Stimulated activated naive CD8-positive, alpha-beta T cell treated with anti-CD3 and anti-CD28 coated beads, Interleukin-15, Interleukin-2, amounts not matched to agents 100 ng/mL and 50 ng/mL, for 24 hours (primary cell): ENCODE measurements around the gene DIO3.

Experiments used
- H3K27ac Mint-ChIP-seq: one replicate; pipeline ENCODE4 v1.8.0; 2021; ENCODE audit warnings: mild to moderate bottlenecking, mixed read lengths
- H3K27me3 Mint-ChIP-seq: one replicate; pipeline ENCODE4 v1.8.0; 2021; ENCODE audit warnings: mixed read lengths
- H3K36me3 Mint-ChIP-seq: one replicate; pipeline ENCODE4 v1.8.0; 2021; ENCODE audit warnings: low read depth, mixed read lengths
- H3K4me1 Mint-ChIP-seq: one replicate; pipeline ENCODE4 v1.8.0; 2021; ENCODE audit warnings: low read depth, mixed read lengths
- H3K4me3 Mint-ChIP-seq: one replicate; pipeline ENCODE4 v1.8.0; 2021; ENCODE audit warnings: mild to moderate bottlenecking, mixed read lengths
- H3K9me3 Mint-ChIP-seq: one replicate; pipeline ENCODE4 v1.8.0; 2021; ENCODE audit warnings: mixed read lengths

Gene DIO3

DNA sequence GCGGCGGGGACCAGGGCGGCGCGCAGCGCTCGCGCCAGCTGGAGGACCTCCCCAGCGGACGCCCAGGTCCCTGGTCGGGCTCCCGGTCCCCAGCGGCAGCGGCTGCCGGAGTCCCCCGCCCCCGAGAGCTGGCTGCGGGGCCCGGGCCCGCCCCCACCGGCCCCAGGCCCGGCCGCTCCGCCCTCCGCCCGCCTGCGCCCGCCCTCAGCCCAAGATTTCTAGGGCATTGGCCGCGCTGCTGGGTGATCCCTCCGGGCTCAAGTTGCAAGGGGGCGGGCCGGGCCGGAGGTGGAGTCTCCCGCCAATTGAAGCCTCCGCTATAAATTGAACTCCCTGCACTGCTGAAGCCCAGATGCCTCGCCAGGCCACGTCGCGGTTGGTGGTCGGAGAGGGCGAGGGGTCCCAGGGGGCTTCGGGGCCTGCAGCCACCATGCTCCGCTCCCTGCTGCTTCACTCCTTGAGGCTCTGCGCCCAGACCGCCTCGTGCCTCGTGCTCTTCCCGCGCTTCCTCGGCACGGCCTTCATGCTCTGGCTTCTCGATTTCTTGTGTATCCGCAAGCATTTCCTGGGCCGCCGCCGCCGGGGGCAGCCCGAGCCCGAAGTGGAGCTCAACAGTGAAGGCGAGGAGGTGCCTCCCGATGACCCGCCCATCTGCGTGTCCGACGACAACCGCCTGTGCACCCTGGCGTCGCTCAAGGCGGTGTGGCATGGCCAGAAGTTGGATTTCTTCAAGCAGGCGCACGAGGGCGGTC lies at the start of gene DIO3:
DIO3 (plus strand) TSS at position 351 of the 752 bp plus-strand sequence.
- Mint-ChIP-seq H3K9me3 (no peaks in the 10 kb centered on the region), H3K36me3 (peaks cover 4% of the 10 kb centered on the region), H3K27ac (no peak within 1 kb of the TSS), H3K27me3 (peaks cover 60% of the 10 kb centered on the region), H3K4me1 (peaks cover 8% of the 10 kb centered on the region), H3K4me3 (no peak within 1 kb of the TSS)

DNA sequence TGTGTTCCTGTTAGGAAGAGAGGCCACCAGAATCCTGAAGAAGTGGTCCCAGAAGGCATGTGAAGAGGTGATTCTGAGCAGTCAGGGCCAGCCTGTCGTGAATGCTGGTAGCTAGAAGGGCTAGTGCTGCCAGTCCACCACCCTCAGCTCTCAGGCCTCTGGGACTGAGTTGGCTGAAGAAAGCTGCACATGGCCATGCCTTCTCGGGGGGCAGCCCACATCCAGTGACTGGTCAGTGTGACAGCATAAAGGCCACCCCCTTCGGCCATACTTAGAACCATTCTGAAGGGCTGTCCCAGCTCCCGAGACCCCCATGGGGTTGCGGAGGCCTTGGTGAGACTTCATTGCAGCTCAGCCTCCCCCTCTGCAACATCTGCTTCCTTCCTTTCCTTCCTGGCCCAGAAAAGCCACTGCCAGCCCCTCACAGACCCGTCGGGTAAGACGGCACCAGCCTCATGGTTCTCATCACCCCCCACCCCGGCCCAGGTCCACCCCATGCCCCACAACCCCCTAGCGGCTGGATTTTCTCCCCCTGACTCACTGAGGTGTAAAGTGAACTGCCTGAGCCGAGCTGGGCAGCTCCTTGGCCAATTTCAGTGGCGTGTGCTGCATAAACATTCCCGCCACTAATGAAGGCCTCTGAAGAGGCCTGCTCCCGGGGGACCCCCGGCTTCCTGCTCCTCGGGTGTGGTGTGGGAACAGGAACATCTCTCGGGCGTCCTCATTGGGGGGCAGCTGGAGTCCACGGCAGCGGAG lies 49.5 kb upstream of the DIO3 start:
- Mint-ChIP-seq H3K4me3 (no peak overlapping the region), H3K27me3 (no peaks in the 10 kb centered on the region), H3K36me3 (no peaks in the 10 kb centered on the region), H3K9me3 (no peaks in the 10 kb centered on the region), H3K27ac (no peak overlapping the region), H3K4me1 (no peaks in the 10 kb centered on the region)

DNA sequence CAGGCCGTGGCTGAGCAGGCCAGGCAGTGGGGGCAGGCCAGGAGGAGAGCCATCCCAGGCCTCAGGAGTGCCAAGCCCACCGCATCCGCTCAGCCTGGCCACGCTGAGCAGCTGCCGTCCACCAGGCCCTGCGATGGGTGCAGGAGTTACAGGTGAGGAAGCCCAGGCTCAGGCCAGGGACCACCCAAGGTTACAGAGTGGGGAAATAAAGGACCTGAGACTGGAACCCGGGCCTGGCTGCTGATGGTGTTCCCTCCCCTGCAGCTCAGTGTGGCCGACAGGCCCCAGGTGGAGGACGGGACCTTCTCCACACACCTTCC lies 49.0 kb upstream of the DIO3 start:
- no peaks in the 10 kb centered on the region for H3K4me1 Mint-ChIP-seq
- no peak overlapping the region for H3K27ac Mint-ChIP-seq
- H3K27me3 Mint-ChIP-seq = no peaks in the 10 kb centered on the region

DNA sequence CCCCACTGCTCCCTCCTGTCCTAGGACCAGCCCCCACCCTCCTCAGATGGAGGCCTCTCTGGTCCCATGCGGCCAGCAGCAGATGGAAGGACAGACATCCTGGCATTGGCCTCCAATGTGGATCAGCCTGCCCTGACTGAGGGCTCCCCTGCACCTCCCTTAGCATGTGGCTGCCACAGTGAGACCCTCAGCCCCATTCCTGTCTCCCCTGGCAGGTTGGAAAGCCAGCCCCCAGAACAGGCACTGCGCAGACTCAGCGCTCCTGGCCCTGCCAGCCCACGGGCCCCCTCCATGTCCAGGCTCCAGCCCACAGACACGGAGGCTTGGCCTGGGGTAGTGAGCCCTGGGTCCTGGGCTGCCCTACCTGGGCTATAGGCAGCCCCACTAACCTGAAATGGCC lies 47.2 kb upstream of the DIO3 start:
- H3K4me3 Mint-ChIP-seq = no peak overlapping the region
- no peak overlapping the region for H3K27ac Mint-ChIP-seq
- no peaks in the 10 kb centered on the region for H3K4me1 Mint-ChIP-seq
- H3K36me3 Mint-ChIP-seq = no peaks in the 10 kb centered on the region
- H3K9me3 Mint-ChIP-seq = no peaks in the 10 kb centered on the region
- H3K27me3 Mint-ChIP-seq = no peaks in the 10 kb centered on the region

More for the DNA sequence above, 49.0 kb upstream of the DIO3 start:
- Mint-ChIP-seq H3K4me3 (no peak overlapping the region), H3K36me3 (no peaks in the 10 kb centered on the region), H3K9me3 (no peaks in the 10 kb centered on the region)

DNA sequence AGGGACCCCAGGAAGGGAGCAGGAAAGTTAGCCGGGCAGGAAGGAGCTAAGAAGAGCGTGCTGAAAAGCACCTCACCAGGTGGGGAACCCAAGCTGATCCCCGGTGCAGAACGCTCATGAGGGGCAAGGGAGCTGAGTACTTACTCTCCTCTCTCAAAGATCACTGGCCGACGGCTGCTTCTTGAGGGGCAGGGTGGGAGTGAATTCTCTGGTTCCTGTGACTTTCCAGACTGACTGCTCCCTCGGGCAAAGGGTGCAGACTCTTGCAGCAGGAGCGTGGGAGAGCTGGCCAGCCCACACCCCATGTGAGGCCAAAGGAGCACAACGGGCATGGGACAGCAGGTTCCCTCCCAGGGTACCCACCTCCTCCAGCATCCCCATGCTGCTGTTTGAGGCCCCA lies 44.9 kb upstream of the DIO3 start:
- no peak overlapping the region for H3K4me3 Mint-ChIP-seq
- no peaks in the 10 kb centered on the region for H3K9me3 Mint-ChIP-seq
- no peaks in the 10 kb centered on the region for H3K36me3 Mint-ChIP-seq
- H3K27ac Mint-ChIP-seq = no peak overlapping the region
- H3K27me3 Mint-ChIP-seq = no peaks in the 10 kb centered on the region
- H3K4me1 Mint-ChIP-seq = no peaks in the 10 kb centered on the region

DNA sequence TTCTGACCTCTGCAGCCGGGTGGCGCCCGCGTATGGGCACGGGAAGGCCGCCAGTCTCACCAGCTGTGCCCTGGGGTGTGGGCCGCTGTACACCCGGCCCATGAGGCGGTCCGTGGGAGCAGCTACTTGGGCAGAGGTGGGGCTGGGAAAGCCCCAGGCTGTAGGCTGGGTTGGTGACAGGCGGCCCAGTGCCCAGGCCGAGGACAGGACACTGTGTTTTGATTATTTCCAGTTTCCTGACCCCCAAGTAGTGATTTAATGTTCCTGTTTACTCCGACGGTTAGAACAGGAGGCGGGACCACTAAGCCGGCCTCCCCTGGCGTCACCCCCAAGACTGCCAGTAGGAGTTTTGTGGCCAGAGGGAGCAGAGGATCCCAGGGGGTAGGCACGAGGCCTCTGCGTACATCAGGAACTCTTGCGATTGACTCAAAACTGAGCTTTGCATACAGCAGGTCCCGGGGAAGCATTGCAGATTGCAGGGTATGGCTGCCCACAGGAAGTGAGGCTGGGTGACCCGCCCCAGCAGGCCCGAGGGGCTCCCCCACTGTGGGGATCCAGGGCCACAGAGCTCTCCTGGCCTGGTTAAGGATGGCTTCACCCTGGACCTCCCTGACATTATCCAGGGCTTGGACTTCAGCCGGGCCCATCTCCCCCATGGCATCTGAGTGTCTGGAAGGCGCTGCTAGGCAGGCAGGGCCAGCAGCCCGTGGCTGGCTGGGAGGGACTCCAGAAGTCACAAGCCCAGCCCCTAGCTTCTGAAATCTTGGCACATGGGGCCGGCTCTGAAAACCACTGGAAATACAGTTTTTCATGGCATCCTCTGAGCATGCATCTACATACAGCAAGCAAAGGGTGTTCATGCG lies 42.5 kb upstream of the DIO3 start:
- H3K4me1 Mint-ChIP-seq = no peaks in the 10 kb centered on the region
- H3K27ac Mint-ChIP-seq = no peak overlapping the region
- no peaks in the 10 kb centered on the region for H3K36me3 Mint-ChIP-seq
- H3K4me3 Mint-ChIP-seq = no peak overlapping the region
- H3K27me3 Mint-ChIP-seq = no peaks in the 10 kb centered on the region
- H3K9me3 Mint-ChIP-seq = no peaks in the 10 kb centered on the region

DNA sequence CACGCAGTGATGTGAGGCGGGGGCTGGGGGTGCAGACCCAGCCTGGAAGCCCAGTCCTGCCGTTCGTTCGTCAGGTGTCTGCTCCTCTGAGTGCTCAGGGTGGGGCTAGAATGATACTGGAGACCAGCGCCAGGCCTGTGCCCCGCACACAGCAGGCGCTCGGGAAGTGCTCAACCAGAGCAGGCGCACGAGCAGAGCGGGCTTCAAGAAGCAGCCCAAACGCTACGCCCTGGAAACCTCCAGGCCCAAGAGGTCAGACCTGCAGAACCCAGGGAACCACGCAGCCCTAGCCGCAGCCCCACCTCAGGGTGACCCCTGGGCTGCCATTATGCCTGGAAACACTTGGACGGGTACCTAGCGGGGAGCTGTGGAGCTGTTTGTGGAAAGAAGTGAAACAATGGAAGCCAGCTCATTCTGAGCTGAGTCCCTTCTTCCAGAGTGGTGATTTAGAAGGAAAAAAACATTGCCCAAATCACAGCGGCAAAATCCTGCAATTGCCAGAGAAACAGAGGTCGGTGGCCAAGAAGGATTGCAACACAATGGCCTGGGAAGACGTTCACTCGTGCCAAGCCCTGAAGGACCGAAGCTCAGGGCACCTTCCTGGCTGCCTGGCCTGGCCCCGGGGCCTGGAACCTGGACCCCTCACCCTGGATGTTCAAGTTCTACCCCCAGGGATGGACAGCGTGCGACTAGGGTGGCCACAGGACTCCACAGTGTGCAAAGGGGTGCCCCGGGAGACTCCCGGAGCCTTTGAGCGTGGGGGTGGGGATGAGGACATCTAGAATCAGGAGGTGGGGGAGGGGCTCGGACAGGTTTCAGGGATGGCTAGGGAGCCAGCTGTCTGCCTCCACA lies 40.4 kb upstream of the DIO3 start:
- H3K36me3 Mint-ChIP-seq = no peaks in the 10 kb centered on the region
- H3K9me3 Mint-ChIP-seq = no peaks in the 10 kb centered on the region
- no peaks in the 10 kb centered on the region for H3K27me3 Mint-ChIP-seq
- H3K4me3 Mint-ChIP-seq = no peak overlapping the region
- no peaks in the 10 kb centered on the region for H3K4me1 Mint-ChIP-seq
- H3K27ac Mint-ChIP-seq = no peak overlapping the region

DNA sequence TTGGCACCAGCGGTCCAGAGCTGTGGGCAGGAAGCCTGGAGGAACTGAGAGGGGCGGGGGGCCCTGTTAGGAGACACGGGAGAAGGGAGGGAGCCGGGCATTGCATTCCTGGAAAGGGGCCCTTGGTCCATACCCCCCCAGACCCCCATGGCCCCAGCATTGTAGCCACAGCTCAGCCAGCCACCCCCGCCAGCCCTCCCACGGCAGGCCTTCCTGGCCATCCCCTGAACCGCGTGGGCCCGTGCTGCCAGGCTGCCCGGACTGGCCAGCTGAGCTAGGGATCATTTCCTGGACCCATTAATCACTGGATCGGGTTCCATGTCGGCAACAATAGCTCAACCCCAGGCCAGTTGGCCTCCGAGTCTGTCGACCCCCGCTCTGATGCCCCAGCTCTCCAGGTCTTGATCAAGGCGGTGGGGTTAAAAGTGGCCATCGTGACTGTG lies 39.8 kb upstream of the DIO3 start:
- H3K4me3 Mint-ChIP-seq = no peak overlapping the region
- no peak overlapping the region for H3K27ac Mint-ChIP-seq
- H3K9me3 Mint-ChIP-seq = no peaks in the 10 kb centered on the region
- H3K27me3 Mint-ChIP-seq = no peaks in the 10 kb centered on the region
- no peaks in the 10 kb centered on the region for H3K36me3 Mint-ChIP-seq
- H3K4me1 Mint-ChIP-seq = no peaks in the 10 kb centered on the region

DNA sequence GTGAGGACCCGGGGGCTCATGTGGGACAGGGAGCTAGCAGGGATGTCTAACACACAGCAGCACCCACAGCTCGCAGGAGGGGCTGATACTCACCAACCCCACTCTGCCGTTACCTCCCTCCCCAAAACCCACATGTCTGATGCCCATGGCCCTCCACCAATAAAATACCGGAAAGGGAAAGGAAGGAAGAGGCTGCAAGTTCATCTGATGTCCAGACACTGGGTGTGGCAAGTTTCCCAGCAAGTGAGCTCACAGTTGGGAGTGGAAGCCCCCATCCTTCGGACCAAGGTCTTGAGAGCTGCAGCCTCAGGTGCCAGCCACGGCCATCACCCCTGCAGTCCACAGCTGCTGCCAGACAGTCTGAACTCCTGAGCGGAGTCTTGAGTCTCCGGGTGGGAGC lies 39.3 kb upstream of the DIO3 start:
- Mint-ChIP-seq H3K9me3 (no peaks in the 10 kb centered on the region), H3K4me3 (no peak overlapping the region), H3K27me3 (no peaks in the 10 kb centered on the region), H3K4me1 (no peaks in the 10 kb centered on the region), H3K36me3 (no peaks in the 10 kb centered on the region), H3K27ac (no peak overlapping the region)

DNA sequence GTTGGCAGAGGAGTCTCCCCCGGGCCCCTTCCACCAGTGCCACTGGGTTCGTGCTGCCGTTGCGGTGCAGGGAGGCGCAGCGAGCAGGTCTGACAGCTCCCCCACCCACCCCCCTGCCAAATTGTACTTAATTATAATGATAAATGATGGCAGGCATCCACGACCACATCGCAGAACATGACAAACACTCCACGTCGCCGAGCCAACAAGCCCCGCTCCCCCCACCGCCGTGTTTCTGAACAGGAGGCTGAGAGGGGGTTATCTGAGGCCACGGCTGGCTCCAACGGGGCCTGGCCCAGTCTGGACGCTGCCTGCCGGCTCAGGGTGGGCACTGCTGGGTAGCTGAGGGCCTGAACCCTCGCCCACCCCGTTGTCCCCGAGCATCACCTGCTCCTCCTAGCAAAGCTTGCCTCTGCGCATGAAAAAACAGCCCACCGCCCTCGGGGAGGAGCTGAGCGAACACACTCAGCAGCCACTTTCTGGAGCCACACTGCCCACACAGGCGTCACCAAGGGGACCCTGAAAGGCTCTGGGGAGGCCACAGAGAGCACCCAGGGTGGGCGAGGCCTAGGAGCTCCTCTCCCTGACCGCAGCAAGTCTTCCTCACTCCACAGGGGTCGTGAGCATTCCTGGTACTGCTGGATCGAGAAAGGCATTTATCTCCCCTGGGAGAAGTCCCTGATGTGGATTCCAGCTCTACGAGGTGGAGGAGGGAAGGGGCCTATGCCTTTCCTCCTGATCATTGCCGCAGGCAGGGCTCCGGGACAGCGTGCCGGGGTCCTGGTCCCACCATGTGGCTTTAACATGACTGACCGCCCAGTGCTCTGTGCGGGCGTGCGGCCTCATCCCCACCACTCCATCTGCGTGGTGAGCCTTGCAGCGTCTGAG lies 35.4 kb upstream of the DIO3 start:
- Mint-ChIP-seq H3K4me1 (peaks cover 8% of the 10 kb centered on the region), H3K4me3 (no peak overlapping the region), H3K27me3 (no peaks in the 10 kb centered on the region), H3K9me3 (no peaks in the 10 kb centered on the region), H3K36me3 (no peaks in the 10 kb centered on the region), H3K27ac (no peak overlapping the region)

DNA sequence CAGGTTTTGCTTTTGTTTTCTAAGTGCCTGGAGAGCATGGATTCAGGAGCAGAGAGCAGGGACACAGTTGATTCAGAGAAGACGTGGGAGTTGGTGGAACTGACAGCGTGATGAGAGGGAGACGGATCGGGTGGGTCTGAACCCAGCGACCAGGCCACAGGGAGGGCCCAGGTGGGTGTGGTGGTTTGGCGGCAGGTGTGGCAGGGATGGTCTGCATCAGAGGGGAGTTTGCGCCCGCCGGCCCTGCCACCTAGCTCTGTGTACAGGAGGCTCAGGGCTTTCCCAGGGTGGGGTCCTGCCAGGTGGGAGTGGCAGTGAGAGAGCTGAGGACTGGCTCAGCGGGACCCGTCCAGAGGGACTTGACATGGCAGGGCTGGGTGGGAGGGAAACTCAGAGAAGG lies 33.3 kb upstream of the DIO3 start:
- Mint-ChIP-seq H3K4me1 (peaks cover 8% of the 10 kb centered on the region), H3K27ac (no peak overlapping the region), H3K4me3 (no peak overlapping the region), H3K9me3 (no peaks in the 10 kb centered on the region), H3K36me3 (no peaks in the 10 kb centered on the region), H3K27me3 (no peaks in the 10 kb centered on the region)

DNA sequence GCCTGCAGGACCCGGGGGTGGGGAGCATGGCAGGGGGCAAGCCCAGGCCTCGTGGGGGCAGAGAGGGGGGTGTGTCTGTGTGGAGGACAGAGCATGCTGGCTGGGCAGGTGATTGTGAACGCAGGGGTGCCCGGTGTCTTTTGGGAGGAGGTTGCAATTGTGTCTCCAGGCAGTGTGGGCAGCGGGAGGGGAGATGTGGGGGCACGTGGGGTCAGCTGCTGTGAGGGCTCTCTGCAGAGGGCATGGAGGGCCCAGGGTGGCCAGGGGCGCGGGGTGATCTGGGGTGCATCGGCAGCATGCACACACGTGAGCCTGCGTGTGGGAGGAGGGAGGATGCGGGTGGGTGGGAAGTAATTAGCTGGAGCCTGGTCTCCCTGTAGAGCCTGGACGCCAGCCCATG lies 32.2 kb upstream of the DIO3 start:
- H3K36me3 Mint-ChIP-seq = no peaks in the 10 kb centered on the region
- H3K9me3 Mint-ChIP-seq = no peaks in the 10 kb centered on the region
- H3K27ac Mint-ChIP-seq = no peak overlapping the region
- H3K4me3 Mint-ChIP-seq = no peak overlapping the region
- H3K4me1 Mint-ChIP-seq = peaks cover 8% of the 10 kb centered on the region
- H3K27me3 Mint-ChIP-seq = no peaks in the 10 kb centered on the region

DNA sequence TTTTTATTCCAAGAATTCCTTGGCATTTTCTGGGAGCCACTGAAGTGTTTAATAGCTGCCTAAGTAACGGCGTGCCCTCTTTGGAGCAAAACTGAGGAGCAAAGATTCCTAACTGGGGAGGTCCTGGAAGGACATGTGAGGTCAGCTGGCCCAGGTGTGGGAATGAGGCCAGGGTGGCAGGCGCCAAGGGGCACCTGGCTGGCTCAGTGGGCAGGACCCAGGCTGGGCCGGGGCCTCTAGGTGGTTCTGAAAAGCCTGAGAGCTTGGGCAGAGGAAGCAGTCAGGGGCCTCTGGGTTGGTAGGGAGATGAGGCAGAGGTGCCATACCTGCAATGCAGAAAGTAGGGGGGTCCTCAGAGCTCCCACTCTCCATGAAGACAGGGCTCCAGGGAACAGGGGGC lies 27.1 kb upstream of the DIO3 start:
- Mint-ChIP-seq H3K36me3 (no peaks in the 10 kb centered on the region), H3K27me3 (peaks cover 3% of the 10 kb centered on the region), H3K9me3 (no peaks in the 10 kb centered on the region), H3K4me1 (peaks cover 27% of the 10 kb centered on the region), H3K27ac (no peak overlapping the region), H3K4me3 (no peak overlapping the region)

DNA sequence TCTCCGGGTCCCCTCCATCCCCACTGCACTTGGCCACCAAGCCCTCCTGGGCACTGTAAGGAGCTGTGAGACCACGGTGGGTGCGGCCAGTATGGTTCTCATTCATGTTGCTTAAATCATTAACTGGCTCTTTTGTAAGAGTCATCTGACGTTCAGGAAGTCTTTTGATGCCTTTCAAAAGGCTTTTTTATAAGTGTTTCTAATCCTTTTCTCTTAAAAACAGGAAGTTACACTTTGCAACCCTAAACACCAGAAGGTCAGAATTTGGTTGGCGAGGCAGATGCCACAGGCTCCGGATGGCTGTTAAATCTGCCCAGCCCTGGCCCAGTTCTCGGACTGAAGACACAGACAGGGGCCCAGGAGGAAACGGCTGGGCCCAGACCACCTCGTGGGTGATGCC lies 26.1 kb upstream of the DIO3 start:
- Mint-ChIP-seq H3K27ac (no peak overlapping the region), H3K4me1 (peaks cover 21% of the 10 kb centered on the region), H3K36me3 (no peaks in the 10 kb centered on the region), H3K27me3 (peaks cover 3% of the 10 kb centered on the region), H3K4me3 (no peak overlapping the region), H3K9me3 (no peaks in the 10 kb centered on the region)
